MM.1S (cell line): Measurements from ENCODE around the gene TNIK.

Source experiments
- EZH2phosphoT487 ChIP-seq: fragments of 300-600 bp; sonication (generic); IDR thresholded peaks from 2 replicates; pipeline ENCODE4 v1.6.1; 2018; ENCODE audit warnings: antibody characterized with exemption, low read length
- TF ChIP-seq, protein P1 (sequence below): fragments of 300-600 bp; sonication (generic); IDR thresholded peaks from 2 replicates; pipeline ENCODE4 v1.5.1; 2016; ENCODE audit warnings: antibody characterized with exemption, low read length, mixed read lengths

- TF ChIP-seq, protein P1, sequence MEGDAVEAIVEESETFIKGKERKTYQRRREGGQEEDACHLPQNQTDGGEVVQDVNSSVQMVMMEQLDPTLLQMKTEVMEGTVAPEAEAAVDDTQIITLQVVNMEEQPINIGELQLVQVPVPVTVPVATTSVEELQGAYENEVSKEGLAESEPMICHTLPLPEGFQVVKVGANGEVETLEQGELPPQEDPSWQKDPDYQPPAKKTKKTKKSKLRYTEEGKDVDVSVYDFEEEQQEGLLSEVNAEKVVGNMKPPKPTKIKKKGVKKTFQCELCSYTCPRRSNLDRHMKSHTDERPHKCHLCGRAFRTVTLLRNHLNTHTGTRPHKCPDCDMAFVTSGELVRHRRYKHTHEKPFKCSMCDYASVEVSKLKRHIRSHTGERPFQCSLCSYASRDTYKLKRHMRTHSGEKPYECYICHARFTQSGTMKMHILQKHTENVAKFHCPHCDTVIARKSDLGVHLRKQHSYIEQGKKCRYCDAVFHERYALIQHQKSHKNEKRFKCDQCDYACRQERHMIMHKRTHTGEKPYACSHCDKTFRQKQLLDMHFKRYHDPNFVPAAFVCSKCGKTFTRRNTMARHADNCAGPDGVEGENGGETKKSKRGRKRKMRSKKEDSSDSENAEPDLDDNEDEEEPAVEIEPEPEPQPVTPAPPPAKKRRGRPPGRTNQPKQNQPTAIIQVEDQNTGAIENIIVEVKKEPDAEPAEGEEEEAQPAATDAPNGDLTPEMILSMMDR: no peak
- TF ChIP-seq EZH2phosphoT487: no peak
Observed at GRCh38 chr3:171227359-171227758, 232.8 kb downstream of the TNIK start.
